Thyroid gland (tissue), 4 donors: ENCODE measurements around the gene MIA3.

Experiments
- POLR2A ChIP-seq, 2 donors: fragments of 450-650 bp; IDR thresholded peaks; one replicate each; pipeline ENCODE4 v1.6.1; 2017; ENCODE audit warnings: antibody characterized with exemption in 2 of 2, mild to moderate bottlenecking in 2 of 2, moderate library complexity in 1 of 2
- TF ChIP-seq, protein P1 (sequence below), 6 experiments: fragments of 200-600 bp in 3 of 6; fragments of 450-650 bp in 3 of 6; sonication (generic) in 3 of 6; IDR thresholded peaks; one replicate each; pipeline ENCODE4 v1.5.1; 2016 to 2019; ENCODE audit warnings: antibody characterized with exemption in 6 of 6, mild to moderate bottlenecking in 2 of 6, inconsistent platforms in 1 of 6, moderate library complexity in 1 of 6

DNA sequence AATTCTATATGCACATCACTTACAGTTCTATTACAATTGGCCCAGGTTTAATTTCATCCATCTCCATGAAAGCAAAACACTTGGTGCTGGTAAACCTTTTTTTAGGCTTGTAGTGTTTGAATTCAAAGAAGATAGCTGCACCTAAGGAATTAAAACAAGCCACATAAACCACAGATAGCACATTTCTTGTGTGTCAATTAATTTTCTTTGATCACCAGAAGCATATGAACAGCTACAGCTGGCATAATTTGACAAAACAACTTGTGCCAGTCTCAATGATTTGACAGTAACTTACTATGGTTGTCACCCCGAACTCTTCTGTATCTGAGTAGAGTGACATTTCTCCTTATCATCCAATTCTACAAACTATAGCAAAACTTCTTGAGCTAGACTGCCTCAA, 52.2 kb downstream of the MIA3 start:
- TF ChIP-seq, protein P1, sequence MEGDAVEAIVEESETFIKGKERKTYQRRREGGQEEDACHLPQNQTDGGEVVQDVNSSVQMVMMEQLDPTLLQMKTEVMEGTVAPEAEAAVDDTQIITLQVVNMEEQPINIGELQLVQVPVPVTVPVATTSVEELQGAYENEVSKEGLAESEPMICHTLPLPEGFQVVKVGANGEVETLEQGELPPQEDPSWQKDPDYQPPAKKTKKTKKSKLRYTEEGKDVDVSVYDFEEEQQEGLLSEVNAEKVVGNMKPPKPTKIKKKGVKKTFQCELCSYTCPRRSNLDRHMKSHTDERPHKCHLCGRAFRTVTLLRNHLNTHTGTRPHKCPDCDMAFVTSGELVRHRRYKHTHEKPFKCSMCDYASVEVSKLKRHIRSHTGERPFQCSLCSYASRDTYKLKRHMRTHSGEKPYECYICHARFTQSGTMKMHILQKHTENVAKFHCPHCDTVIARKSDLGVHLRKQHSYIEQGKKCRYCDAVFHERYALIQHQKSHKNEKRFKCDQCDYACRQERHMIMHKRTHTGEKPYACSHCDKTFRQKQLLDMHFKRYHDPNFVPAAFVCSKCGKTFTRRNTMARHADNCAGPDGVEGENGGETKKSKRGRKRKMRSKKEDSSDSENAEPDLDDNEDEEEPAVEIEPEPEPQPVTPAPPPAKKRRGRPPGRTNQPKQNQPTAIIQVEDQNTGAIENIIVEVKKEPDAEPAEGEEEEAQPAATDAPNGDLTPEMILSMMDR (IDR thresholded peaks at IDR 0.05) = no peak
- no peak for TF ChIP-seq POLR2A (IDR thresholded peaks at IDR 0.05)
